Transverse colon (tissue), 3 donors: Measurements from ENCODE around the gene WNK4.

ENCODE experiments used
- EP300 ChIP-seq: sonication (generic); formaldehyde crosslinking; IDR thresholded peaks from one replicate; pipeline ENCODE4 v1.6.1; 2017; ENCODE audit warnings: antibody characterized with exemption, low read depth
- POLR2A ChIP-seq: fragments of 450-650 bp; IDR thresholded peaks from one replicate; pipeline ENCODE4 v1.6.1; 2016; ENCODE audit warnings: antibody characterized with exemption, mild to moderate bottlenecking, moderate library complexity
- TF ChIP-seq, protein P1 (sequence below), 5 experiments: fragments of 200-600 bp in 3 of 5; fragments of 450-650 bp in 2 of 5; sonication (generic) in 3 of 5; IDR thresholded peaks; 1 replicate in 2 of 5; 2 replicates in 3 of 5; pipeline ENCODE4 v1.5.1; 2016 to 2017; ENCODE audit warnings: antibody characterized with exemption in 5 of 5, inconsistent platforms in 3 of 5, mild to moderate bottlenecking in 2 of 5, moderate library complexity in 1 of 5

DNA sequence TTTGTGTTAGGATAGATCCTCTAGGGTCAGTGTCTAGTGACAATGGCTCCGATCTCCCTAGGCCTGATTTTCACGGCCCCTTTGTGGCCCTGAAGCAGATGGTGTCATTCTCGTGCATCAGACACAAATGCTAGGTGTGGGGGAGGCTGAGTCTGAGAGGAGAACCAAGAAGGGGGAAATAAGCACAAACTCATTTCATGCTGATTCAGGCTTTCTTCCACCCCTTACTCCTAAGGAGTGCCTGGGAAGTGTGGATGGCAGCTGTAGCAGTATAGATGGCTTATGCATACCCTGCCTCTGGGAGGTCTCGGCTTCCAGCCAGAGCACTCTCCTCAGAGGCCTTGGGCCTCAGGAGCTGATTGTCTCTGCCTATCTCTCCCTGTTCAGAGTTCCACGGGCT is 1.8 kb upstream of the WNK4 start:
- TF ChIP-seq, protein P1, sequence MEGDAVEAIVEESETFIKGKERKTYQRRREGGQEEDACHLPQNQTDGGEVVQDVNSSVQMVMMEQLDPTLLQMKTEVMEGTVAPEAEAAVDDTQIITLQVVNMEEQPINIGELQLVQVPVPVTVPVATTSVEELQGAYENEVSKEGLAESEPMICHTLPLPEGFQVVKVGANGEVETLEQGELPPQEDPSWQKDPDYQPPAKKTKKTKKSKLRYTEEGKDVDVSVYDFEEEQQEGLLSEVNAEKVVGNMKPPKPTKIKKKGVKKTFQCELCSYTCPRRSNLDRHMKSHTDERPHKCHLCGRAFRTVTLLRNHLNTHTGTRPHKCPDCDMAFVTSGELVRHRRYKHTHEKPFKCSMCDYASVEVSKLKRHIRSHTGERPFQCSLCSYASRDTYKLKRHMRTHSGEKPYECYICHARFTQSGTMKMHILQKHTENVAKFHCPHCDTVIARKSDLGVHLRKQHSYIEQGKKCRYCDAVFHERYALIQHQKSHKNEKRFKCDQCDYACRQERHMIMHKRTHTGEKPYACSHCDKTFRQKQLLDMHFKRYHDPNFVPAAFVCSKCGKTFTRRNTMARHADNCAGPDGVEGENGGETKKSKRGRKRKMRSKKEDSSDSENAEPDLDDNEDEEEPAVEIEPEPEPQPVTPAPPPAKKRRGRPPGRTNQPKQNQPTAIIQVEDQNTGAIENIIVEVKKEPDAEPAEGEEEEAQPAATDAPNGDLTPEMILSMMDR (IDR thresholded peaks at IDR 0.05) = no peak
- TF ChIP-seq EP300 = no peak
- TF ChIP-seq POLR2A = no peak
